Stimulated activated CD8-positive, alpha-beta memory T cell treated with anti-CD3 and anti-CD28 coated beads, Interleukin-12 subunit alpha, Interleukin-12 subunit beta, amount 100 ng/mL, for 1 hour (primary cell): Measurements from ENCODE around the gene MYO1C.

Experiments used
- DNase-seq: peaks from one replicate; pipeline ENCODE4 v3.0.0-alpha.2; 2020; ENCODE audit warnings: low read depth

The MYO1C gene

DNA sequence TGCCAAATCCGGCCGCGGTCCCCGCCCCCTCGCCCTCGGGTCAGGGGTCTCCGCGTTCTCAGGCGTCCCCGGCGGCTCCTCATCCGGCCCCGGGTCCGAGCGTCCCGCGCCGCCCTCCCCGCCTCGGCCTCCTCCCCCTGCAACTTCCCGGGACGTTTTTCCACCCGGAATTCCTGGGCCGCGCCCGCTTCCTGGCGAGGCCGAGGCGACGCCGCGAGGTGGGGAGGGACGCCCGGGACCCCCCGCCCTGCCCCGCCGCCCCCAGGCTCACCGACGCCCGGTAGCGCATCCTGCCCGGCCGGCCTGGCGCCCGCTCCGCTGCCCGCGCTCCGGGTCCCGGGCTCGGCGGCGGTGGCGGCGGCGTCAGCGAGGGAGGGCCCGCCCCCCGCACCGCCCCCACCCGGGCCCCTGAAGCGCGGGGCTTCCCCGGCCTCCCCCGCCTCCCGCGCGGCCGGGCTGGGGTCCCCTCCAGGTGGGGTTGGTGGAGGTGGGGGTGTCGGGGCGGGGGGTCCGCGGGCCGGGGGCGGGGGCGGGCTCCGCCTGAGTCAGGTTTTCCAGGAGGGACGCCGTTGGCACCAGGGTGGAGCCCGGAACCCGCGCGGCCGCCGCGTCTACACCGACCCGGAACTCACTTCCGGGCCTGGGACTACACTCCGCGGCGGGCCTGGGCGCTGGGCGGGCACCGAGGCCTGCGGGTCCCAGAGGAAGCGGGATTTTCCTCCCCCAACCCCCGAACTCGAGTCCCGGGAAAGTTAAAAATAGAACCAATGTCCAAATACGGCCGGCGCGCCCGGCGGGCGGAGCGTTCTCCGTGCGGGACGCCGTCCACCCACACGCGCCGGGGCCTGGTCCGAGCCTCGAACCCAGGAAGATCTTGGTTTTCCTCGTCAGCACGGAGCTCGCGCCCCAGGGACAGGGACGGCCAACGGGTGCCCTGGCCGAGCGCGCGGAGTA is 6.8 kb downstream of the MYO1C start:
- no peak for DNase-seq

DNA sequence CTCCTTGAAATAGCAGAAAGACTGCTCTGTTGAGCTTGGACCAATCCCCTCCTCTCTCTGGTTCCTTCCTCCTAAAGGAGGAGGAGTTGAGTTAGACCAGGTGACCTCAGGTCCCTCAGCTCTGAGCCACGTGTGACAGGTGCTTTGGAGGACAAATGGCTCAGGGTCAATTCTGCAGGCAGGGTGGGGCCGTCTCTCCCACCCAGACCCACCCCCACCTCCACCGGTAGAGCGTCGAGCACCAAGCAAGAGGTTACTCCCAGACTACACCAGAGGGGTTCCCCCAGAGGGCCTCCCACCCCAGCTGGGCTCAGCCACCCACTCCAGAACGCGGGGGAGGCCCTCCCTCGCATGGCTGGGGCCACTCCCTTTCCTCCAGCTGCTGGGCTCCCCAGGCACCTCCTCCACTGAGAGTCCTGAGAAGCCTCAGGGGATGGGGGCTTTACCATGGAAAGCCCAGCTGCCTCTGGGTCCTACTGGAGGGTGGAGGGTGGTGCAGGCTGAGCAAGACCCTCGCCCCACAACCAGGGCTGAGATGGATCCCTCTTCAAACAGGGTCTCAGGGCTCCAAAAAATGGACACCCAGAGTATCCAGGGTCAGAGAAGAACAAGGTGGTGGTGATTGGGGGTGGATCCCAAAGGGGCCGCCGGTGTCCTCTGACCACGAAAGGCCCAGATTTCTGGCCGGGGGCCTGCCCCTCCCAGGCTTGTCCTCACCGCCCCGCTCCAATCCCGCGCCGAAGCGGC is 7.6 kb downstream of the MYO1C start:
- no peak for DNase-seq

DNA sequence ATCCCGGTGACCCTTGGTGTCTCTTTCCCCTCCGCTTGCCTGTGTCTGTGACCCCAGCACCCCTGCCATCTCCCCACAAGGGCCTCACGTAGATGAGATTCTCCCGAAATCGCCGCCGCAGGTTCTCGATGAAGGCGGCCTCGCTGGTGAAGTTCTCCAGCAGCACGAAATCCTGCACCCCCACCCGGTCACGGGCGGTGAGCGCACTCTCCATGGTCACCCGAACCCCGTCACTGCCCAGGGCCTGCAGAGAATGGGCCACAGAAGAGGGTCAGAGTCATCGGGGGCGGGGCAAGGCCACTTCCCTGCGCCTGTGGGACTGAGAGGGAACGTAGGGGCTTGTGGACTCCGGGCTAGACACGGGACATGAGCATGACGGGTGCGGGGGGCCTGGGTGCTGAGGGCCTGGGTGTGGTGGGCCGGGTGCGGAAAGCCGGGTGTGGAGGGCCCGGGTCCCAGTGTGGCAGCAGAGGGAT is 8.4 kb downstream of the MYO1C start:
- no peak for DNase-seq

DNA sequence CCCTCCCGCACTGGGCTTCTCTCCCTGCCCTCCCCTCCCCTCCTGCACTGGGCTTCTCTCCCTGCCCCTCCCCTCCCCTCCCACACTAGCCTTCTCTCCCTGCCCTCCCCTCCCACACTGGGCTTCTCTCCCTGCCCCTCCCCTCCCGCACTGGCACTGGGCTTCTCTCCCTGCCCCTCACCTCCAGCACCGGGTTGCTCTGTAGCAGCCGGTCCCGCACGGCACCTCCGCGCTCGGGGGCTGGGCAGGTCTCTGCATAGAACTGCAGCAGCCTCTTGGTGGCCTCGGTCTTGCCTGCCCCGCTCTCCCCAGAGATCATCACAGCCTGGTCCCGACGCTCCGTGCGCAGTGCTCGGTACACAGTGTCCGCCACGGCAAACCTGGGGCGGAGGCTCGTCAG is 9.8 kb downstream of the MYO1C start:
- no peak for DNase-seq

DNA sequence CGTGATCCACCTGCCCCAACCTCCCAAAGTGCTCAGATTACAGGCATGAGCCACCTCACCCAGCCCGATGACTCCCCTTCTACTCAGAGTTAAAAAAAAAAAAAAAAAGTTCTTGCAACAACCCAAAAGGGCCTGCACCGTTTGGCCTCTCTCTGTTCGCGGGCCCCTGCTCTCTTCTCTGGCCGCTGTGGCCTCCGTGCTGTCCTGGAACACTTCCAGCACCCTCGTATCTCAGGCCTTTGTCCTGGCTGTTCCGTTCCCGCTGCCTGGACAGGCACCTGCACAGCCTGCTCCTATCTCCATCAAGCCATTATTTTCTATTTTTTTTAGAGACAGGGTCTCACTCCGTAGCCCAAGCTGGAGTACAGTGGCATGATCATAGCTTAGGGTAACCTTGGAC is 10.8 kb downstream of the MYO1C start:
- DNase-seq: no peak

DNA sequence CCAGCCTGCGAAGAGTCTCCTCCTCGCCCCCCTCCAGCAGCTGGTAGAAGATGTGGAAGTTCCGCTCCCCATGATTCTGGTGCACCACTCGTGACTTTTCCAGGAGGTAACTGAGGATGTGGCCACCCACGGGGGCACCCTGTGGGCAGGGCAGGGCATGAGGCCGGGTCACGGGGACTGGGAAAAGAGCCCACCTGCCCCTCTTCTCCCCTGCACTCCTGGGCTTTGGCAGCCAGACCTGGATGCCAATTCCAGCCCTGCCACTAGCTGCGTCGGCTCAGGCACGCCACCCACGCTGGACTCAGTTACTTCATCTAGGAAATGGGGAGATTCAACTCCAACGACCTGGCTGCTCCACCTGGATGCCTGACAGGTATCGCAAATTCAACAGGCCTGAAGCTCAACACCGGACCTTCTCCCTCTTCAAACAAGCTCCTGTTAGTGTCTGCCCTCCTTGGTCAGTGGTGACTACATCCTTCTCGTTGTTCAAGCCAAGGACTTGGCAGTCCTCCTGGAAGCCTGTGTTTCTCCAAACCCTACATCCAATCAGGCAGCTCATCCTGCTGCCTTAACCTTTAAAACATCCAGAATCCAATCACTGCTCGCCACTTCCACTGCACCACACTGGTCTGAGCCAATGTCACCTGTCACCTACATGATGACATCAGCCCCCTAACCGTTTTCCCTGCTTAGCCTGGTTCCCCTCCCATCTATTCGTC is 11.6 kb downstream of the MYO1C start:
- DNase-seq: no peak

DNA sequence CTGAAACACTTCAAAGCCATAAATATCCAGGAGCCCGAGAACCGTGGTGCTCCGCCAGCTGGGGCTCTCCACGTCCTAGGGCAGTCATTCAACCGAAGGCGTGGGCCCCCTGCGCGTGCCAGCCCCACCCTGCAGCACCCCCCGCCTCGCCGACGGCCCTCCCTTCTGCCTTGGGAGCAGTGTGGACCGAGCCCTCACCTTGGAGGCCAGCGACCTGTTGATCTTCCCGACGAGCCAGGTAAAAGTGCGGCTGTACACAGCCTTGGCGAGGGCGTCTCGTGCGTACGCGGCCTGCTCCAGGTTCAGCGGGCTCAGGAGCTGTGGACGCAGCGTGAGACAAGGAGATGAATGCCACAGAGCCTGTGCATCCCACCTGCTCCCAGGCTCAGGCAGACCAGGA is 14.1 kb downstream of the MYO1C start:
- DNase-seq: no peak

DNA sequence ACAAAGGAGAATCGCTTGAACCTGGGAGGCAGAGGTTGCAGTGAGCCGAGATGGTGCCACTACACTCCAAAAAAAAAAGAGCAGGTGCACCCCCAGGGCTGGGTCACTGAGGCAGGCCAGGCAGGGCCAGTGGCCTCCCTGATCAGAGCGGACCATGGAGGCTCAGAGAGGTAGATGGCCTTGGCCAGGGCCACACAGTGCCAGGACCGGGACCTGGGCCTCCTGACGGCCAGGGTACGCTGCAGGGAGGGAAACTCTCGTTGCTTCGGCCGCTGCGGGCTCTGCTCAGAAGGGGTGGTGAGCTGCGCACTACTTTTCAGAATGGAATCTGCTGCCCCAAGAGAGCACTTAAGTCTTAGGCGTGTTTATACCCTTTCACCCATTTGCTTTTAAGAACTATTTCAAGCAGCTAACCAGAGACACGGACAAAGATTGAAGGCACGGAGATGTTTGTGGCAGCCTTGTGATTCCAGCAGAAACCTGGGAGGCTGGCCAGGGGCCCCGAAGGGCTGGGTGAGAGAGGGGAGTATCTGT is 17.1 kb downstream of the MYO1C start:
- no peak for DNase-seq

DNA sequence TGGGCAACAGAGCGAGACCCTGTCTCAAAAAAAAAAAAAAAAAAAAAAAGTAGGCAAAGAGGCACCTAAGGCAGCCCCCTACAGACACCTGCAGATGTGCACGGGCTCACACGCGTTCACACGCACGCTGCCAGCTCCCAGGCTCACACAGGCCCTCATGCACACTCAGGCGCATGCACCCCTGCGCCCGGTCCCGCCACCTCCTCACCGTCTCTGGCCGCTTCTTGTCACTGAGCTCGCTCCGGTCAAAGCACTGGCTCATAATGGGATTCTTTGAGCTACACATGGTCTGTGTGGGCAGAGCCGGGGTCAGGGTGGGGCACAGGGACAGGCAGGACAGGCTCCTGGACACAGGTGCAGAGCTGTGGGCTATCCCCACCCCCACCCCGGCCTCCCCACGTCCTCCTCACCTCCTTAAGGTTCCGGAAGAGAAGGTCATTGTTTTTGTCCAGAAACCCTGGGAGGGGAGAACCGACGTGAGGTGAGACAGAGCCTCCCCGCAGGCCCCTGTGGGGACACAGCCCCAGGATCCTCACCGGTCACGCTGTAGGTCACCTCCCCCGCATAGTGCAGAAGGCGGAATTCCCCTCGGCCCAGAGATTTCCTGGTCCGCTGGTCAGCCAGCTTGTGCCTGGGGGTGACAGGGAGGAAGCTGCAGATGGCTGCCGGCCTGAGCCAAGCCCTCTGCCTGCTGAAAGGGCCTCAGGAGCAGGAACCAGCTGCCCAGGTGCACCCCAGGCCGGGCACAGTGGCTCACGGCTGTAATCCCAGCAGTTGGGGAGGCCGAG is 17.9 kb downstream of the MYO1C start:
- no peak for DNase-seq

DNA sequence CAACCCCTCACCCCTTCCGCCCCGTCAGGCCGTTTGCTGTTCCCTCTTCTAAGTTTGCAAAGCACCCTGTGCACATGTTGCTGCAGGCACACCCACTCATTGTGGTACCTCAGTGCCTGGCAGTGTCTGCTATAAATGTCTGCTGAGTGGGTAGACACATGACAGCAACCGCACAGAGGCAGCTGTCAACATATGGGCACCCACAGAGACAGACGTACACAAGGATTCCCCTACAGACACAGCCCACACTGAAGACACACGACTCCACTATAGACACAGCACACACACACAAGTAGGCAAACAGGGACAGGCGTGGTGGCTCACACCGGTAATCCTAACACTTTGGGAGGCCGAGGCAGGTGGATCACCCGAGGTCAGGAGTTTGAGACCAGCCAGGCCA is 18.6 kb downstream of the MYO1C start:
- no peak for DNase-seq

DNA sequence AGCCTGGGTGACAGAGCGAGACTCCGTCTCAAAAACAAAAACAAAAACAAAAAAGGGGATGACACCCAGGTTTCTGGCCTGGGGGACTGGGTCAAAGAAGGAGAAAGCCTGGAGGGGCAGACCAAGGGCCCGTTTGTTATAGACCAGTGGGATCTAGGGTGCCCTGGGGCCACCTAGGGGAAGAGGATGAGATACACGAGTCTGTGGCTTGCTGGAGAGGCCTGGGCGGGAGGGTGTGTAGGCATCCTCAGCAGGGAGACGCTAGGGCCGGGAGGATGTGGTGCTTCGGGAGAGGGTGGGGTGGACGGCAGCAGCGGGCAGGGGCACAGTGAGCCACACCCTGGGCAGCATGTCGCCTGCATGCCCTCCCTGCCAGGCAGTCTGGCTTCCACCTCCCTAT is 19.3 kb downstream of the MYO1C start:
- no peak for DNase-seq

DNA sequence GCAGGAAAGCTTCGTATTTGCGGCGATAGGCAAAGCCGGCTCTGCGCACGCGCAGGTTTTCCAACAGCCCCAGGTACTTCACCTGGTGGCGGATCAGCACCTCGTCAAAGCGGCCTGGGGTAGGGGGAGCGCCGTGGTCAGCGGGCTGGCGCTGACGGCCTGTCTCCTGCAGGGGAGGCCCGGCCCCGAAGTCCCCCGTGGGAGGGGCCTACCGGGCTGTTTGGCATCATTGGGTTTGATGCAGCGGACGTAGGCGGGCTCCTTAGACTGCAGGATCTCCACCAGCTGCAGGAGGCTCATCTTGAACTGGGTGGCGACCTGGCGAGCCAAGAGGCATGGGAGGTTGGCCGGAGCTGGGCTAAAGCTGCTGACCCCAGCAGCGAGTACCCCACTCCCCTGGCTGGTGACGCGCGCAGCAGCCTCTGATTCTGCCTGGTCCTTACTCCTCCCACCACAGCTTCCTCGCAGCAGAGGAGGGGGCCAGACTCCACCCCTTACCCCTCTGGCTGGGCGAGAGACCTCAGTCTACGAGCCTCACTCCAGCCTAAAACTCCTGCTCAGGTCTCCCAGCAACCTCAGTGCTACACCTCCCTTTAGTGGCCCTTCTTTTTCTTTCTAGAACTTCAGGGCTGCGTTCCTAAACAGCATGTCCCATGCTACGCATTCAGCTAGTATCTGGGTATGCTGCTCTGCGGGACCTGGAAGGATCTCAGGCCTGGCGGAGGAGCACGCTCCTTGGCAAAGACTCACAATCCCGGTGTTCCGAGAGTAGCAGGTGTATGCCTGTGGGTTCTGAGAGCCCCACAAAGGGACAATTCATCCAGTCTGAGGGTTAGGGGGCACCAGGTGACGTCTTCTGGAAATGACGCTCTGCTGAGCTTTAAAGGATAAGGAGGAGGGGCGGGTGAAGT is 20.3 kb downstream of the MYO1C start:
- DNase-seq: no peak

DNA sequence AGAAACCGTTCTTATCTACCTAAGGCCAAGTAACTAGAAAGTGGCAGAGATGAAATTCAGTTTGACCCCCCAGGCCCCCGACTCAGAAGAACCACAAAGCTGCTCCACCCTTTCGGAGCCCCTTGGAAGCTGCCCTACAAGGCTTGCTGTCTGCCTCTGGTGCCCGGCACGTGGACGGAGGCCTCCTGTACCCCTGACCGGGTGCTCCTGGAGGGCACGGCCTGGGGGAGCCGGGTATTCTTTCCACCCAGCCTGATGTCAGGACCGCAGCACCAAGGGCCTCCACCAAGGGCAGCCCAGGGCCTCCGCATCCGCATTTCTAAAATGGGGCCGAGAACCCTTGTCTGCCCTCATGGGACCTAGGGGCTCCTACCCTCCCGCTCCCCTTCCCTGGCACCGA is 21.0 kb downstream of the MYO1C start:
- DNase-seq: no peak

DNA sequence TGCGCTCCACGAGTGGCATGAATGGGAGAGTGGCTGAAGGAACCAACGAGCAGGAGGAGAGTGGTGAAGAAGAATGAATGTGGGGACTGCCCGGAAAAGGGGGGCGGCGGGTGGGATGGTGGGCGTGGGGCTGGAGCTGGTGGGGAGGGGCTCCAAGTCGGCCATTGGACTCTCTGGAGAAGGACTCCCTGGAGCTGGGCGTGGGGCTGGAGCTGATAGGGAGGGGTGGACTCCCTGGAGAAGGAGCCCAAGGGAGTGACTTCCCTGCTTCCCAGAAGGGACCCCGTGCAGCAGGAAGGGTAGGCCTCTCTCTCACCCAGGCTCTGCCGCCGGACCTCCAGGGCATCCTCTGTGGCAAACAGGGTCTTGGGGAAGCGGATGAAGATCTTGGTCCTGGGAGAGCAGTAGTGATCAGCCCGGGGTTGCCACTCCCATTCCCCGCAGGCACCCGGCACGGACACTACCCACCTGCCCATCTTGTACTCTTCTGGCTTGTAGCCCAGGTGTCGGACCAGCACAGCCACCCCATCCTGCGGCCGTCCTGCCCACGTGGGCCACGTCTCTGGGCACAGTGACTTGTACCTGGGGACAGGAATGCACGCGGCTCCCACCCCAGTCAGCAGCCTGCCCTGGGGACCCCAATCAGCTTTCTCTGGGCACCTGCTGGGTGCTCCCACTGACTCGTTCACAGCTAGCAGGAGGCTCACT is 21.6 kb downstream of the MYO1C start:
- DNase-seq: no peak

DNA sequence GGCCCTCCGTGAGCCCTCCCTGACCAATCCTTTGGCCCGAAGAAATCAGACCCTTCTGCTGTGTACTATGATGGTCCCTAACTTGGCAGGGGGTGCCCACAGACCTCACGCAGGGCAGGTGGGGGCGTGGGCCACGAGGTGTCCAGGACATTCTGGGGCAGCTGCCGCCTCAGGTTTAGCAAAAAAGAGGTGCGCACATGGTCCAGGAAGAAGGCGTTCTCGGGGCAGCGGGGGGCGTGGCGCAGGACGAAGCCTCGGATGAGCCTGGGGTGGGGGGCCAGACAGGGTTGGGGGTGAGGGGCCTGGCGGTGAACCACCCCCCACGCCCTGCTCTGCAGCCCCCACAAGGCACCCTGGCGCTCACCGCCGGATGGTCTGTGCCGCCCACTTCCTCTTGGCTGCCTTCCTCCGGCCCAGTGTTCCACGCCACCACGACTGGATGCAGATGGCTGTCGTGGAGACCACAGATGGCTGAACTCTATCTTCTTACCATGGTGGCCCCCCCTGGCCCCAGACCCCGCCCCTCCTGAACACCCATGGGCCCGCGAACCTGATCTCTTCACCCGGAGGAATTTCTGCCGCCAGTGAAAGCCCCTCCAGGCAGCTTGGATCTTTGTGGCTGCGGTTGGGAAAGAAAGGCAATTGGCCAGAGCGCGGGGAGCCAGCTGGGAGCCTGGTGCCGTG is 22.3 kb downstream of the MYO1C start:
- DNase-seq: no peak

DNA sequence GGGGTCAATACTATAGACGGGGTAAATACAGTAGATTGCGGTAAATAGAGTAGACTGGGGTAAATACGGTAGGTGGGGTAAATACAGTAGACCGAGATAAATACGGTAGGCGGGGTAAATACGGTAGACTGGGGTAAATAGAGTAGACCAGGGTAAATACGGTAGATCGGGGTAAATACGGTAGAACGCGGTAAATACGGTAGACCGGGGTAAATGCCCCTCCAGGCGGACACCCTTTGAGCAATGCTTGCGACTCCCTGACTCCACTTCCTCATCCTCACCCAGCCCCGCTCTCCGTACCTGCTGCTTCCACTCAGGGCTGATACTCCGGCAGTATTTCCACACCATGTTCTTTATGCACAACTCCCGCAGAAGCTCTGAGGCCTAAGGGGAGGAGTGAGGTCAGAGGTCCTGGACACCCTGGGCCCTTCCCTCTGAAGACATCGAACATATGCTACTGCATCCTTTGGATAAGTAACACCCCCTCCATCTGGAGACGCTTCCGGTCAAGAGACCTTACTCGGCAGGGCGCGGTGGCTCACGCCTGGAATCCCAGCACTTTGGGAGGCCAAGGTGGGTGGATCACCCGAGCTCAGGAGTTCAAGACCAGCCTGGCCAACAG is 23.1 kb downstream of the MYO1C start:
- no peak for DNase-seq

DNA sequence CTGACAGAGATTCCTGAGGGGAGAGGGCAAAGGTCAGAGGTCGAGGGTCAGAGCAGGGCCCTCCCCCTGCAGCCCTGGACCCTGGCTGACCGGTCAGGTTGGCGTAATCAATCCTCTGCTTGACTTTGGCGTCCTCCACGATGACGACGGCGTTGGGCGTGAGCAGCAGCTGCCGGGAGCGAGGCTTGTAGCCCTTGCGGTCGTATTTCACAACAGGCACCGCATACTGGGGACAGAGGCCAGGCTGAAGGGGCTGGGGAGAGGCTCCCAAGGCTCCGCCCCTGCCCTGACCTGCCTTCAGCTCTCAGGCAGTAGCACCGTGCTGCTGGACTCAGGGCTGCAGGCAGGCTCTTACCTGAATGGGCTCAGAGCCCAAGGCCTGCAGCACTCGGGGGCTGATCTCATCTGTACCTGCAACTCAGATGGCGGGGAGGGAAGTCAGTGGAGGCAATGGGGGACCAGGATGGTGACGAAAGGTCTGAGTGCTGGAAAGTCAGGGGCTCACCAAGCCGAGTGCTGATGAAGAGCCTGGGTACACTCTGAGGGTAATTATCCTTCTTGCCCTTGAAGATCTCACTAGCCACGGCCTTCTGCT is 24.5 kb downstream of the MYO1C start:
- no peak for DNase-seq

DNA sequence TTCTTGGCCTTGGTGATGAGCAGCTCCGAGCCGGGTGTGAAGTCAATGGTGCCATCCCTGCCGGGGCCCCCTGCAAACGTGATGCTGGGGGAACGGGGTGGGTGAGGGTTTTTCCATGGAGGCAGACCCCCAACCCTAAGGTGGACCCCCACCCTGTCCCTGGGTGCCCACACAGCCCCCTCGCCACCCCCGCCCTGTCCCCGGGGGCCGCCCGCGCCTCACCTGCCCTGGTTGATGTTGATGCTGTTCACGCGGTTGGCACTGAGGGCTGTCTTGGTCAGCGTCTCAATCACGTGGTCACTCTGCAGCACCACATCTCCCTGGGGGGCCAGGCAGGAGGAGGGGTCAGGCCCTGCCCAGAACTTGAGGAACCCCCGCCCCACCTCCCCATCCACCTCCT is 25.2 kb downstream of the MYO1C start:
- DNase-seq: no peak
